Measurements from ENCODE around the gene CDADC1.

DNA sequence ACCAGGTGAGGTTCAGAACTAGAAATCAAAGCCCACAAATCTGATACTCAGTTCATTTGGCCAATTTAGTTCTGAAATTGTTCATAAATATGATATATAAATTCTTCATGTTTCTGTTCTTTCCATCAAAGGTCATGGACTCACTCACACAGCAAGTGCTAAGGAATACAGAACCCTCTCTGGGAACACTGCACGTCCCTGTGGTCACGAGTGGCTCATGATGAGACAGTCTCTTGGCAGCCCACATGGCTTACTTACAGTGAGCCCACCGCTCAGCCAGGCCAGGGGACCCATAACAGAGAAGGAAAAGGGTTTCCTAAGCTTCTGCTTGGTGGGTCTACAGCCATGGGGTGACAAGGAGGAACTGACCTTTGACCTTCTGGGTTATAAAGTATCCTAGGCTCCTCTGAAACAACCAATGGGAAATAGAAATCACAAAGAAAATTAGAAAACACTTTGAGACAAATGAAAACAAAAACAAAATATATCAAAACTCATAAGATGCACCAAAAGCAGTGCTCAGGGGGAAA lies 67.4 kb downstream of the CDADC1 start:
- TF ChIP-seq POLR2A (IDR thresholded peaks at IDR 0.05; ENCODE audit: low read depth, low read length) = no peak
- TF ChIP-seq POLR2AphosphoS5 (IDR thresholded peaks at IDR 0.05; ENCODE audit: low read depth, low read length) = no peak

Measured in GM12891 (cell line).